ENCODE measurements around the gene MISP. TPM values are rescaled to one million over a fixed set of nuclear protein-coding genes. Genes with fewer than 3 reads are reported as not detected.
A peak's percentile ranks its signal among the peaks of the same experiment; 100 is the strongest.

The MISP gene
- total RNA-seq, 1 donor from 2014 or later: 2.9 TPM

DNA sequence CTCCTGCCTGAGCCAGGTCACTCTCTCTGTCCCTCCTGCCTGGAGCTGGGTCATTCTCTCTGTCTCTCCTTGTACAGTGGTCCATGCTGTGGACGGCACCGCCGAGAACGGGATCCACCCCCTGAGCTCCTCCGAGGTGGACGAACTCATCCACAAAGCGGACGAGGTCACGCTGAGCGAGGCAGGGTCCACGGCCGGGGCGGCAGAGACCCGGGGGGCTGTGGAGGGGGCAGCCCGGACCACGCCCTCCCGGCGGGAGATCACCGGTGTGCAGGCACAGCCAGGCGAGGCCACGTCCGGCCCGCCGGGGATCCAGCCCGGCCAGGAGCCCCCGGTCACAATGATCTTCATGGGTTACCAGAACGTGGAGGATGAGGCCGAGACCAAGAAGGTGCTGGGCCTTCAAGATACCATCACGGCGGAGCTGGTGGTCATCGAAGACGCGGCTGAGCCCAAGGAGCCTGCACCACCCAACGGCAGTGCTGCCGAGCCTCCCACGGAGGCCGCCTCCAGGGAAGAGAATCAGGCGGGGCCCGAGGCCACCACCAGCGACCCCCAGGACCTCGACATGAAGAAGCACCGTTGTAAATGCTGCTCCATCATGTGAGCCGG is 4.6 kb upstream of the MISP start:
- DNase-seq (ENCODE audit: low read depth): no peak

DNA sequence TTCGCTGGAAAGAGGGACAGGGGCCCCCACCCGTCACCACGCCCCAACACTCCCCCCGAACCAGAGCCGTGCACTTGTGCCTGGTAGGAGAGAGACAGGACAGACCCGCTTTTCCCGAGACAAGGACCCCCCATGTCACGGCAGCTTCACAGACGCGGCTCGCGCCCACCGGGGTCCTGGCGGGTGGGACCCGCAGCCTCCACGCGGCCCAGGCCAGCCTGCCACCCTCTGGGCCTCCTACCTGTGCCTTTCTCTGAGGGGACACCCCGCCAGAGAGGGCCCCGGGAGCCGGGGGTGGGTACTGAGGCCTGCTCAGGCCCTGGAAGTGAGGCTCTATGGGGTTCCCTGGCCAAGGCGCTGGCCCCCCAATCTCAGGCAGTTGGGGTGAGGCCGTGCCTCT is 4.0 kb upstream of the MISP start:
- no peak for DNase-seq (ENCODE audit: low read depth)

DNA sequence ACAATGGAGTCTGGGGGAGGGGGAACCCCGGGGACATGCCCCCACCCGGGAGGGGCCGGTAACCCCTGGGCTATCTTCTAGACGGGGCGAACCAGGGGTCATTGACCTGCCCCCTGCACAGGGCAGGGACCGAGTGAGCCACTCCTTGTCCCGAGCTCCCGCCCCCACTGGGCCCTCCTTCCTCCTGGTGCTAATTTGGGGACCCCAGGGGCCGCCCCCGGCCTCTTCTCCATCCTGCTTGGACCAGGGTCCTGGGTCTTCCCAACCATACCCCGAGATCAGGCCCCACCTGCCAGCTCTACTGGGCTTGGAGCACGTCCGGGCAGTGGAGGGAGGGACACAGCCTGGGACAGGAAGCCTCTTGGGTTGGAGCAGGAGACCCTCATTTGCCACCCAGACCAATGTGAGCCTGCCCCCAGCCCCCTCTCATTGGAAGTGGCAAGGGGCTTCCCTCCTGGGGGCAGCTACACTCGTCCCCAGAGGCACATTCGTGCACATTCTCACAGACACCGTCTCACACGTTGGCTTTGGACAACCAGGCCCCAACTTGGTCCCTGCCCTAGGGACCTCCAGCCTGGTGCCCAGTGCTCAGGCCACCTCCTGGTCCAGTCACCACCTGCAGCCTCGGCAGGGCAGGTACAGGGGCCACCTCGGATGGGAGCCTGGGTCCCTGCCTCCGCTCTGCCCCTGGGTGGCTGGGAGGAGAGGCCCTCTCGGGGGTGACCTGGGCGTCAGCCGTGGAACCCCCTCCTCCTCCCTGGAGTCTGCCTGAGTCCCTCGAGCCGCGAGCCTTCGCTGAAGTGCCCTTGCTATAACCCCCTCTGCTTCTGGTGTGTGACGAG is 3.3 kb upstream of the MISP start:
- DNase-seq (ENCODE audit: low read depth): no peak

DNA sequence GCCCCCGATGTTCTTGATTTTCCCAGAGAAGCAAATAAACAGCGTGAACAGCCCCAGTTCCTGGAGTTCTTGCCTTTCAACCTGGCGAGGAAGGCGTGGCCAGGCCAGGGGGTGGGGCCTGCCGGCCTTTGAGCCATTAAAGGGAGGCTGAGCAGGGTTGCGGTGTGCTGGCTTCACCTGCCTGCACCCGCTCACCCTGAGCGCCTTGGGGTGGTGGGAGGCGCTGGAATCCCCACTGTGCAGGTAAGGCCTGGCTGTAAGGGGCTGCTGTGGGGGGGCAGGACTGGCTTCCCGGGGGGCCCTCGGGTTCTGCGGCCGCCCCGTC is 2.7 kb upstream of the MISP start:
- DNase-seq (ENCODE audit: low read depth): no peak

DNA sequence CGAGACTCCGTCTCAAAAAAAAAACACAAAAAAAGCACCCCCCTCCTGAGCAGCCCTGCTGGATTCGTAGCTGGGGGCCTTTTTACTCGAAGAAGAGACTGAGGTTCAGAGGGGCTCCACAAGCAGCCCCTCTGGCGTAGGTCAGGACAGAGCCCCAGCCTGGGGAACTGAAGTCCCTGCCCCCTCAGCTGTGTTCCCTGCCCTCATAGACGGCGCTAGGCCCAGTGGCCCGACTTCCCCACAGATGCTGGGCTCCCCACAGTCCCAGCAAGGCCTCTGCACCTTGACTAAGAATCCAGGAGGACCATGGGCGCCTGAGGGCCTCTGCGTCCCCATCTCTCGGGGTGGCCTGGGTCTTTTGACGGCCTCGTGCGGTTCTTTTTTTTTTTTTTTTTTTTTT is 1.1 kb upstream of the MISP start:
- DNase-seq (ENCODE audit: low read depth): no peak

DNA sequence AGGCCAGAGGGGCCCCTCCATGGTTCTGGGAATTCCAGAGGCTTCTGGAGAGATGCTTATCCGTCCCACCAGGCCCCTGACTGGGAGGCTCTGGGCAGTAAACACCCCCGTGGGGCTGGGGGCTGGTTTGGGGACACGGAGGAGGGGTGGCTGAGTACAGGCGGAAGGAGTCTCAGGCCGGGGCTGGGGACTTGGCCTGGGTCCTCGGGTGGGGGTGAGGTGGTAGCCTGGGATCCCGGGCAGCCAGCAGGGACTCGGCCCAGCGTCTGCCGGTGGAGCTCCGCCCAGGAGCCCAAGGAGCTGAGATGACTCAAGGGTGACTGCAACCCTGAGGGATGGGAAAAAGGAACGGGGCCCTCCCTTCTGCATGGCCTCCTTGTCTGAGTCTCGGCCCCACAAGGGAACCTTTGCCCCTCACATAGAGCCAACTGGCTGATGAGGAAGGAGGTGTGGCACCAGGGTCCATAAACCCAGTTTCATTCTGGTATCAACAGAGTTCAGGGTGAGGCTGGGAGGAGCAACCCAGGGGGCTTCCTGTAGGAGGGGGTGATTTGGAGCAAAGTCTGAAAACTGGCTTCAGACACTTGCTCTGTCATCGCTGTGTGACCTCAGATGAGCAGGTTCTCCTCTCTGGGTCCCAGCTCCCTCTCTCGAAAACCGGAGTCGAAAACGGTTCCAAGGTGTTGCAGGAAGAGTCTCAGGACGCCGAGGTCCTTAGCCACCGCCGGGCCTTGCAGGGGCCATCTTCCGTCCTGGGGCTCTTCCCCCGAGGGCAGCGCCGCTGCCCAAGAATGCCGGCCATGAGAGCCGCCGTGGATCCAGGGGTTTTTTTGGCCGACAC is 809 bp downstream of the MISP start:
- DNase-seq (ENCODE audit: low read depth): peak; percentile 89

DNA sequence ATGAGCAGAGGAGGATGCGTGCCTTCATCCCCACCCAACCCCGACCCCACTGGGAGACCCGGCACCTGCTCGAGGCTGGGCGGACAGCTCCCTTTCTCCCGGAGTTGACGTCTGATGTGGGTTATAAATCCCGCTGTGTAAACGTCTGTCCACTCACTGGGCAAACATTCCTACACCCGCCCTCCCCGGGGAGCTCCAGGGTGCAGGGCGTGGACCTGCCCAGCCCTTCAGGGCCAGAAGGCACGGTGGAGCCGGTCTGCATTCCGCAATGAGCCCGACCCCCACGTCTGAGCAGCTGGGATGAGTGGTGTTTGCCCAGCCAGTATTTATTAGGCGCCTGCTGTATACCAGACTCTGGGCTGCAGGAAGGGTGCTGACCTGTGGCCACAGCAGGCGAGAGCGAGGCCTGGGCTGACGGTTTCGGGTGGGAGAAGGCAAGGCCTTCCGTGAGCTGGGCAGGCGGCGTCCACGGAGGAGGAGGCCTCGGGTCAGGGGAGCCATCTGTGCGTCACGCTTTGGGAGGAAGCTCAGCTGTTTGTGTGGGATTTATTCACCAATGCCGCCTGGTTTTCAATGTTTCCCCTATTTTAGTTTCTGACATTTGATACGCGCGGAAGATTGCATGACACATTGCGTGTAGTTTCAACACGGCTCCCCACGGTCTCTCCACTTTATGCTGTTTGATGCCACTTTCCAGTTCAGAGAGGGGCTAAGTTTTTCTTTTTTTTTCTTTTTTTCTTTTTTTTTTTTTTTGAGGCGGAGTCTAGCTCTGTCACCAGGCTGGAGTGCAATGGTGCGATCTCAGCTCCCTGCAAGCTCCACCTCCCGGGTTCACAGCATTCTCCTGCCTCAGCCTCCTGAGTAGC is 2.0 kb downstream of the MISP start:
- DNase-seq (ENCODE audit: low read depth): peak; percentile 99

DNA sequence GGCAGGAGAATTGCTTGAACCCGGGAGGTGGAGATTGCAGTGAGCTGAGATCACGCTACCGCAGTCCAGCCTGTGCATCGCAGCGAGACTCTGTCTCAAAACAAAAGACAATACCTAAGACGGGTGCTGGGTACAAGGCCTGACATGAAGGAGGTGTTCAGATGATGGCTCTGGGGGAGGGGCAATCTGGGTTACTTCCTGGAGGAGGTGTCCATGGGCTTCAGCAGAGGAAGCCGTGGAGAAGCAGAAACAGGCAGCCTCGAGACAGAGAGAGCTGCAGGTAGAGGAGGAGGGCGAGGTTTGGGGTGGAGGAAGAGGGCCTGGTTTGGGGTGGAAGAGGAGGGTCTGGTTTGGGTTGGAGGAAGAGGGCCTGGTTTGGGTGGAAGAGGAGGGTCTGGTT is 3.6 kb downstream of the MISP start:
- no peak for DNase-seq (ENCODE audit: low read depth)

DNA sequence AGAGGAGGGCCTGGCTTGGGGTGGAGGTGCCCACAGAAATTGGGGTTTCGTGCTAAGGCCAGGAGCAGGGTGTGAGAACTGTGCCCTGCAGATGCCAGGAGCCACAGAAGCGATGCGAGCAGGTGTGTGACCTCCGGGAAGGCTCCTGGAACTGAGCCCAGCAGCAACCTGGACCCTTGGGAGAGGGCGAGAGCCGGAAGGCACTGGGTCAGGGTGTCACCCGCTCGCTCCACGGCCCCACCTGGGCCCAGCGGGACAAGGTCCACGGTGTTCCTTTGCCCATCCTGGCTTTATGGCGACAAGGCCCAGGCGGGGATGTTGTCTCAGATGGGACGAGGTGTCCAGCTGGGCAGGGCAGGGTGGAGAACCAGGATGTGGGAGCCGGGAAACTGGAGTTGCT is 4.2 kb downstream of the MISP start:
- no peak for DNase-seq (ENCODE audit: low read depth)

DNA sequence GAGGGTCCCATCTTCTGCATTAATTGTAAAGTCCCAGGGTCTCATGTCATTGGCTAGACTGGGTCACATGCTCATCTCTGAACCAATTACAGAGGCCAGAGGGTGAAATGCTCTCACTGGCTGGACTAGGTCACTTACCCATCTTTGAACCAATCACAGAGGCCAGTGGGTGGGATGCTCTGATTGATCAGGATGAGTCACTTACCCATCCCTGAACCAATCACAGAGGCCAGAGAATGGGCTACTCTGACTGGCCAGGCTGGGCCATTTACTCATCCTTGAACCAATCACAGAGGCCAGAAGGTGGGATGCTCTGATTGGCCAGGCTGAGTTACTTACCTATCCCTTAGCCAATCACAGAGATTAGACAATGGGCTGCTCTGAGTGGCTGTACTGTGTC is 5.3 kb downstream of the MISP start:
- peak; percentile 29 for DNase-seq (ENCODE audit: low read depth)

DNA sequence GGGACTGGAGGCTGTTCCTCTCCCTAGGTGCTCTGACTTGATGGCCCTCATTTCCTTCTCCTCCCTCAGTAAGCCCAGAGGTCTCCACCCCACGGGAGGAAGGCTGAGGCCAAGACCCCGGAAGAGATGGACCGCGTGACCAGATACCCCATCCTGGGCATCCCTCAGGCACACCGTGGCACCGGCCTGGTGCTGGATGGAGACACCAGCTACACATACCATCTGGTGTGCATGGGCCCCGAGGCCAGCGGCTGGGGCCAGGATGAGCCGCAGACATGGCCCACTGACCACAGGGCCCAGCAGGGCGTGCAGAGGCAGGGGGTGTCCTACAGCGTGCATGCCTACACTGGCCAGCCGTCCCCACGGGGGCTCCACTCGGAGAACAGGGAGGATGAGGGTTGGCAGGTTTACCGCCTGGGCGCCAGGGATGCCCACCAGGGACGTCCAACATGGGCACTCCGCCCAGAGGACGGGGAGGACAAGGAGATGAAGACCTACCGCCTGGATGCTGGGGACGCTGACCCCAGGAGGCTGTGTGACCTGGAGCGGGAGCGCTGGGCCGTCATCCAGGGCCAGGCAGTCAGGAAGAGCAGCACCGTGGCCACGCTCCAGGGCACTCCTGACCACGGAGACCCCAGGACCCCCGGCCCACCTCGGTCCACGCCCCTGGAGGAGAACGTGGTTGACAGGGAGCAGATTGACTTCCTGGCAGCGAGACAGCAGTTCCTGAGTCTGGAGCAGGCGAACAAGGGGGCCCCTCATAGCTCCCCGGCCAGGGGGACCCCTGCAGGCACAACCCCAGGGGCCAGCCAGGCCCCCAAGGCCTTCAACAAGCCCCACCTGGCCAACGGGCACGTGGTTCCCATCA is 6.1 kb downstream of the MISP start:
- no peak for DNase-seq (ENCODE audit: low read depth)

DNA sequence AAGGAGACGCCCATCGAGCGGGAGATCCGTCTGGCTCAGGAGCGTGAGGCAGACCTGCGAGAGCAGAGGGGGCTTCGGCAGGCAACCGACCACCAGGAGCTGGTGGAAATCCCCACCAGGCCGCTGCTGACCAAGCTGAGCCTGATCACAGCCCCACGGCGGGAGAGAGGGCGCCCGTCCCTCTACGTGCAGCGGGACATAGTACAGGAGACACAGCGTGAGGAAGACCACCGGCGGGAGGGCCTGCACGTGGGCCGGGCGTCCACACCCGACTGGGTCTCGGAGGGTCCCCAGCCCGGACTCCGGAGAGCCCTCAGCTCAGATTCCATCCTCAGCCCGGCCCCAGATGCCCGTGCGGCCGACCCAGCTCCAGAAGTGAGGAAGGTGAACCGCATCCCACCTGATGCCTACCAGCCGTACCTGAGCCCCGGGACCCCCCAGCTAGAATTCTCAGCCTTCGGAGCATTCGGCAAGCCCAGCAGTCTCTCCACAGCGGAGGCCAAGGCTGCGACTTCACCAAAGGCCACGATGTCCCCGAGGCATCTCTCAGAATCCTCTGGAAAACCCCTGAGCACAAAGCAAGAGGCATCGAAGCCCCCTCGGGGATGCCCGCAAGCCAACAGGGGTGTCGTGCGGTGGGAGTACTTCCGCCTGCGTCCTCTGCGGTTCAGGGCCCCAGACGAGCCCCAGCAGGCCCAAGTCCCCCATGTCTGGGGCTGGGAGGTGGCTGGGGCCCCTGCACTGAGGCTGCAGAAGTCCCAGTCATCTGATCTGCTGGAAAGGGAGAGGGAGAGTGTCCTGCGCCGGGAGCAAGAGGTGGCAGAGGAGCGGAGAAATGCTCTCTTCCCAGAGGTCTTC is 7.1 kb downstream of the MISP start:
- no peak for DNase-seq (ENCODE audit: low read depth)

DNA sequence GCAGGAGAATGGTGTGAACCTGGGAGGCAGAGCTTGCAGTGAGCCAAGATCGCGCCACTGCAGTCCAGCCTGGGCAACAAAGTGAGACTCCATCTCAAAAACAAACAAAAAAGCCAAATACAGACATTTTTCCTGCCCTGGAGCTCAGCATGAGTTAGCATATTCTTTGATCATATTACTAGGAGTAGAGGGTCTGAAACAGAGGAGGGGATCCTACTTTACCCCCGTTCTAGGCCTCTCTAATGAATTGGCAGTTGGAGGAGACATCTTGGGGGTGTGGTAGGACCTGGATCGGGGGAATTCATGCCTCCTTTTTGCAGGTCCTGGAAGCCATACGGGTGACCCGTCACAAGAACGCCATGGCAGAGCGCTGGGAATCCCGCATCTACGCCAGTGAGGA is 12.3 kb downstream of the MISP start:
- DNase-seq (ENCODE audit: low read depth): no peak

DNA sequence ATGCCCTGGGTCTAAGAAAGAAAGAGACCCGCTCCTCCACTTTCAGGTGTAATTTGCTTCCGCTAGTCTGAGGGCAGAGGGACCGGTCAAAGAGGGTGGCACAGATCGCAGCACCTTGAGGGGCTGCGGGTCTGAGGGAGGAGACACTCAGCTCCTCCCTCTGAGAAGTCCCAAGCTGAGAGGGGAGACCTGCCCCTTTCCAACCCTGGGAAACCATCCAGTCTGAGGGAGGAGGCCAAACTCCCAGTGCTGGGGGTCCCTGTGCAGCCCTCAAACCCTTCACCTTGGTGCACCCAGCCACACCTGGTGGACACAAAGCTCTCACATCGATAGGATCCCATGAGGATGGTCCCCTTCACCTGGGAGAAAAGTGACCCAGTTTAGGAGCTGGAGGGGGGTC is 13.0 kb downstream of the MISP start:
- DNase-seq (ENCODE audit: low read depth): no peak

DNA sequence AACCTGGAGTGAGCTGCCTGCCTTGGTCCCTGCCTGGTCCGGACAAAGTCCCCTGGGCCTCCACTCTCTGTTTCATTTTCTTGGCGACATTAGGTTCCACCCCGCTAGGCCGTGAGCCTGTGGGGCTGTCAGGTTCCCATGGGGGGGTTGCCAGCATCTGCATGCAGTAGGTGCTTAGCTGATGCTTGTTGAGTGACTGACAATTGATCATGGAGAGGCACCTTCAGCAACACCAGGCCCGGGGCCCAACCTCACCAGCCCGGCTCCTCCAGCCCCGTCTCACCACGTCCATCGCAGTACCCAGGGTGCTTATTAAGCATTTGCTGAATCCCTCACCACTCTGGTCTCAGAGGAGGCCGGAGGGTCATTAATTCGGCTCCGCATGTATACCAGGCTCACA is 13.4 kb downstream of the MISP start:
- no peak for DNase-seq (ENCODE audit: low read depth)

DNA sequence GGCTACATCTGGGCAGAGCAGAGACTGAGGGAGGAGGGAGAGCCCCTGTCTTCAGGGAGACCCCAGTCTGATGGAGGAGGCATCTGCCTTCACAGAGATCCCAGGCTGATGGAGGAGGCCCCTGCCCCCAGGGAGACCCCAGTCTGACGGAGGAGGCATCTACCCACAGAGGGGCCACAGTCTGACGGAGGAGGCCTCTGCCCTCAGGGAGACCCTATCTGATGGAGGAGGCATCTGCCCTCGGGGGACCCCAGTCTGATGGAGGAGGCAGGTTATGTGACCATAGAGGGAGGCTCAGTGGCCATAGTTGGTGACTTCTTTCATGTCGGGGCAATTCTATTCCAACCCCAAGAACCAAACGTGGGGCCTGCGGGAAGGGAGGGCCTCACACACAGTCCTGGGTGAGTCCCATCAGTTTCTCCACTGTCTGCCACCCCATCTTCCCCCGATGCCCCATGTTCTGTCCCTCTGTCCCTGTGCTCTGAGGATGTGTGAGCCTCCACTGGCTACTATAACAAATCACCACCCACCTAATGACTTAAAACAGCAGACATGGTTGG is 14.3 kb downstream of the MISP start:
- DNase-seq (ENCODE audit: low read depth): no peak

DNA sequence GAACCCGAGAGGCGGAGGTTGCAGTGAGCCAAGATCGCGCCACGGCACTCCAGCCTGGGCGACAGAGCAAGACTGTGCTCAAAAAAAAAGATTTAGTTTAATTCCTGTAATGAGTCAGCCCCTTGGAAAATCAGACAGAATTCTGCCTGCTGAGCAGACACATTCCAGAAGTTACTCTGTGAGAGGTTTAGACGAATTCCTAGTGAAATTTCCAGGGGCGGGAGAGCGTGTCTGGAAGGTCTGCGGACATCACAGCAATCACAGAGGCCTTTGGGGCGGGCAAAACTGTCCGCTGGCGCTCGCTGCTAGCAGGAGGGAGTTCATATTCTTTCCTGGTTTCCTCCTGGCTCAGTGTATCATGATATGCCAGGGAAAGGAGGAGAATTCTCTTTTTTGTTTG is 17.5 kb downstream of the MISP start:
- DNase-seq (ENCODE audit: low read depth): peak; percentile 78

DNA sequence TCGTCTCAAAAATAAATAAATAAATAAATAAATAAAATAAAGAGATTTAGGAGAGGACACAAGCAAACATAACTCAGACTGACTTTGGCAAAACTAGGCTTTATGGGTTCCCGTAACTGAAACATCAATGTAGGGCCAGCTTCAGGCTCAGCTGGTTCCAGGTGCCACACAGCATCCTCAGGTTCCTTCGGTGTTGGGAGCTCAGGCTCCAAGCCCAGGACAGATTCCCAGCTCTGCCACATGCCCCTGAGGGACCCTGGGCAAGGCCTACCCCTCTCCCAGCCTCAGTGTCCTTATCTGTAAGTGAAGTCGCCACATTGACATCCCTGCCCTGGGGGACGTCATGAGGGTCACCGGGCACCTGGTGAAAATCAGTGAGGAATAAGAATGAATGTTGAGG is 18.7 kb downstream of the MISP start:
- no peak for DNase-seq (ENCODE audit: low read depth)

DNA sequence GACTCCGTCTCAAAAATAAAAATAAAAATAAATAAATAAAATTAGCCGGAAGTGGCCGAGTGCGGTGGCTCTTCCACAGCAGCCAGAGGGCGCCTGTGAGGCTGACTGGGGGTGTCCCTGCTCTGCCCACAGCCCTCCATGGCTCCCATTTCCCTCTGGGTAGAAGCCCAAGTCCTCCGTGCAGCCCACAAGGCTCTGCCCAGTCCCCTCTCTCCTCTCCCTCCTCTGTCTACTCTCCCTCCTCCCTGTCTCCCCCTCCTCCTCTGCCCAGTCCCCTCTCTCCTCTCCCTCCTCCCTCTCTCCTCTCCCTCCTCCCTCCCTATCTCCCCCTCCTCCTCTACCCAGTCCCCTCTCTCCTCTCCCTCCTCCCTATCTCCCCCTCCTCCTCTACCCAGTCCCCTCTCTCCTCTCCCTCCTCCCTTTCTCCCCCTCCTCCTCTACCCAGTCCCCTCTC is 20.4 kb downstream of the MISP start:
- peak; percentile 46 for DNase-seq (ENCODE audit: low read depth)

Data from myocyte (in vitro differentiated cells).